KOPT-K1 (cell line): ENCODE results near the gene MTHFD2L.

Experiments
- H3K27ac ChIP-seq: fragments of 200-600 bp; sonication (generic); 2 replicates; pipeline ENCODE4 v1.5.1; 2016; ENCODE audit warnings: antibody characterized with exemption, mild to moderate bottlenecking, low read depth, low read length; ENCODE audit not compliant: poor library complexity, severe bottlenecking
- H3K36me3 ChIP-seq: fragments of 200-600 bp; sonication (generic); 2 replicates; pipeline ENCODE4 v1.5.1; 2017; ENCODE audit warnings: antibody characterized with exemption, mild to moderate bottlenecking, low read length, moderate library complexity; ENCODE audit not compliant: insufficient read depth
- H3K9me3 ChIP-seq: fragments of 200-600 bp; sonication (generic); 2 replicates; pipeline ENCODE4 v1.5.1; 2017; ENCODE audit warnings: antibody characterized with exemption, low read length, mild to moderate bottlenecking; ENCODE audit not compliant: insufficient read depth, poor library complexity, severe bottlenecking

The MTHFD2L gene

GRCh38 chr4:74309223-74309622 is 151.3 kb downstream of the MTHFD2L start:
- no peak overlapping the region for H3K27ac ChIP-seq
- H3K9me3 ChIP-seq = no peaks in the 10 kb centered on the region
- H3K36me3 ChIP-seq = no peaks in the 10 kb centered on the region

- Histone ChIP-seq H3K36me3 (no peaks in the 10 kb centered on the region), H3K9me3 (no peaks in the 10 kb centered on the region), H3K27ac (no peak overlapping the region)
Measured at GRCh38 chr4:74311696-74312313, 153.9 kb downstream of the MTHFD2L start.

- Histone ChIP-seq H3K9me3 (no peaks in the 10 kb centered on the region), H3K27ac (no peak overlapping the region), H3K36me3 (no peaks in the 10 kb centered on the region)
Measured at GRCh38 chr4:74314329-74314728, 156.4 kb downstream of the MTHFD2L start.

- Histone ChIP-seq H3K27ac (no peak overlapping the region), H3K36me3 (no peaks in the 10 kb centered on the region), H3K9me3 (no peaks in the 10 kb centered on the region)
Measured at GRCh38 chr4:74314944-74315343, 157.0 kb downstream of the MTHFD2L start.

DNA sequence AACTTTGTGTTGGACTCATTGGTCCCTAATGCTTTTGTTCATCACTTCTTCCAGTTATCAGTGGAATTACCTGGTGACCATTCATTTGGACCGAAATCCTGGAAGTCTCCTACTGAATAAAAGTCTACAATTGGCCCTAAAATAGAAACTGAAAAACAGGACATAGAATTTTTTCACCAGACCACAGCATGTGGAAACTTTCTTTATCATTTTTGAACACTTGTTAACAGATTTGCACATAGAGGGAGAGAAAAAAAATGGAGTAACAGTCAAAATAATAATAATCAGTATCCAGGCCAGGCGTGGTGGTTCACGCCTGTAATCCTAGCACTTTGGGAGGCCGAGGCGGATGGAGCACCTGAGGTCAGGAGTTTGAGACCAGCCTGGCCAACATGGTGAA is 157.5 kb downstream of the MTHFD2L start:
- H3K9me3 ChIP-seq = no peaks in the 10 kb centered on the region
- H3K27ac ChIP-seq = no peak overlapping the region
- no peaks in the 10 kb centered on the region for H3K36me3 ChIP-seq

DNA sequence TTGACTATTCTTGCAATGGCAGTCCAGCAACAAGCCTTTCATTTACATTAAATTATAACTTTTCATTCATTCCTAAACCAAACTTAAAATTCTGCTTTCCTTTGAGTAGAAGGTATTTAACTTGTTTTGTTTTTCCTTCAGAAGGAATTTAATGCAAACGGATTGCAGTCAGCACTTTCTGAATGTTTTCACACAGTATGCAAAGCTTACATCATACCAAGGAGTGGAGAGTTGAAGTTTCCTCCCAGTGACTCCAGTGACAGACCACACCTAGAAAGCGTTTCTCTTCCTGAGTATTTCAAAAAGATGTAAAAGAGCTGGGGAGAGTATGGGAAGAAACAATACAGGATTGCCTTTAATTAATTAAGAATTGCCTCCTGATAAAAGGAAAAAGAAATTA is 158.5 kb downstream of the MTHFD2L start:
- no peaks in the 10 kb centered on the region for H3K9me3 ChIP-seq
- H3K27ac ChIP-seq = no peak overlapping the region
- H3K36me3 ChIP-seq = no peaks in the 10 kb centered on the region

DNA sequence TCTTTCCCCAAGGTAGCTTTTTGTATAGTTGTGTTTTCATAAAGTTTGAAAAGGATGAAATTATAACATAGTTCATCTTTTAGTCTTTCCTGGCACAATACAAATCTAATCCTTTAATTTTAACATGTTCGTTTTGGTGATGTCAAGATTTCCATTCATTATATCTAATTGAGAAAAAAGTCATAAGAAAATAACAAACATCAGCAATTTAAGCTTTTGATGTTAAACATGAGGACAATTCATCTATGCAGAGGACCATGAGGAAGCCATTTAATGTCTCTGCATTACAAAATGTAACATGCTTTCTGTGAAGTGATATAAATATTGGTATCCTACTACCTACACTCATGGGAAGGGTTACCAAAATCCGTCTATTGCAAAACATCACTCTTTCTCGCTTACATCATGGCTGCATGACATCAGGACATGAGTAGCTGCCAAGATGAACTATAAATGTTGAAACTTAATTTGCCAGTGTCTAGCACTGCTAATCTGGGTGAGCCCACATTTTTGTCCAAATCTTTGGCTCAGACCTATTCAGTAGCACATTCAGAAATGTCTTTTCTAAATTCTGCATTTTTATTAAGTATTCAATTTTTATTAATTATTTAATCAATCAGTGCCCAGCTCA is 159.8 kb downstream of the MTHFD2L start:
- no peaks in the 10 kb centered on the region for H3K9me3 ChIP-seq
- no peak overlapping the region for H3K27ac ChIP-seq
- H3K36me3 ChIP-seq = no peaks in the 10 kb centered on the region

DNA sequence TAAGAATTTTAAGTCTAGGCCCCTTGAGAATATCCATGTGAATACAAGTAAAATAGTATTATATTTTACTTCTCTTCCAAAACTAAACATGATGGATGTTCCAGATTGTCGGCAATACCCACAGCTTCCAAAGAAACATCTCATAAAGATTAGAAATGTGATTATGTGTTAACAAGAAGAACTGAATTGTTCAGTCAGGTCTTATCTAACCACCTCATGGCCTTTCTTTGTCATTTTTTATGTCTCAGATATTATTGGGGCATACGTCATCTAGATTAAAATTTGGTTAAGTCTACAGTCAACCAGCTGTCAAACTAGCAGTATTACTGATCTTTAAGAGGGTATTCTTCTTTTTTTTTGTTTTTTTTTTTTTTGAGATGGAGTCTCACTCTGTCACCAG is 160.4 kb downstream of the MTHFD2L start:
- Histone ChIP-seq H3K27ac (no peak overlapping the region), H3K36me3 (no peaks in the 10 kb centered on the region), H3K9me3 (no peaks in the 10 kb centered on the region)

- Histone ChIP-seq H3K27ac (no peak overlapping the region), H3K9me3 (no peaks in the 10 kb centered on the region), H3K36me3 (no peaks in the 10 kb centered on the region)
Measured at GRCh38 chr4:74319470-74319869, 161.6 kb downstream of the MTHFD2L start.

GRCh38 chr4:74320559-74321118 is 162.7 kb downstream of the MTHFD2L start:
- H3K9me3 ChIP-seq = no peaks in the 10 kb centered on the region
- no peak overlapping the region for H3K27ac ChIP-seq
- H3K36me3 ChIP-seq = no peaks in the 10 kb centered on the region

DNA sequence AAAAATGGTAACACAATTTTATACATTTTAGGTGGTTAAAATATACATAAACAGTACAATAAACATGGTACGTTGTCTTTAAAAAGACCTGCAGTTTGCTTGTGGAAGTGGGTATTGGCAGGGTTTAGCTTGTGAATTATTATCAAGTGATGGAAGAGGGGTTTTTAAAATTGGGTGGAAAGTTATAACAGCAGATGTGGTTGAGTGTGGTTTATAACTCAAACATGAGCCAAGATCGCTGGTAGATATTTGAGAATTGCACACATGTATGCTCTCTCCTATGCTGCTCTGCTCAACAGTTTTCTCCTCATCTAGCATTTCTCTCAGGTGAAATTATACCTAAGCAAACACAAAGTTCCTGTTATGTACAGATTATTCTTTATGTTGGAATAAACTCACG is 164.4 kb downstream of the MTHFD2L start:
- H3K9me3 ChIP-seq = no peaks in the 10 kb centered on the region
- no peak overlapping the region for H3K27ac ChIP-seq
- H3K36me3 ChIP-seq = no peaks in the 10 kb centered on the region

GRCh38 chr4:74323663-74324062 is 165.7 kb downstream of the MTHFD2L start:
- H3K9me3 ChIP-seq = no peaks in the 10 kb centered on the region
- no peak overlapping the region for H3K27ac ChIP-seq
- H3K36me3 ChIP-seq = no peaks in the 10 kb centered on the region

- H3K9me3 ChIP-seq = no peaks in the 10 kb centered on the region
- H3K27ac ChIP-seq = no peak overlapping the region
Measured at GRCh38 chr4:74324262-74324661, 166.3 kb downstream of the MTHFD2L start.

GRCh38 chr4:74325886-74326285 is 168.0 kb downstream of the MTHFD2L start:
- Histone ChIP-seq H3K27ac (no peak overlapping the region), H3K9me3 (no peaks in the 10 kb centered on the region)

More at GRCh38 chr4:74324262-74324661, 166.3 kb downstream of the MTHFD2L start:
- no peaks in the 10 kb centered on the region for H3K36me3 ChIP-seq

DNA sequence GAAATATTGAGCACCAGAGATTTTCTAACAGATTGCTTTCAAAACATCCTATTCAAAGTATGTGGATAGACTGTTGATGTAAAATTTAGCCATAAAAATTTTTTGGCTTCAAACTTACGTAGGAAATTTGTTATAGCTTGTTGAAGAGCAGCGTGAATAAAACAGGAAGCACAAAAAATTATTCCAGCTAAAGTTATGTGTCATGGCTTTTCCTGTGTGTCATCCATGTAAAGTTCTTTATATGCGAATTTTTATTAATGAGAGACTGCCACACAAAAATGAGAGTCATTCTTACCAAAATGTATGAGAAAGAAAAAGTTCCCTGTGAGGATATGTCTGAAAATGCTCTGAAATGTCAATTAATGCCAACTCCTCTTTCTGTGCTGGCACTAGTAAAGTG is 169.8 kb downstream of the MTHFD2L start:
- H3K27ac ChIP-seq = no peak overlapping the region
- H3K9me3 ChIP-seq = no peaks in the 10 kb centered on the region
- no peaks in the 10 kb centered on the region for H3K36me3 ChIP-seq

More at GRCh38 chr4:74325886-74326285, 168.0 kb downstream of the MTHFD2L start:
- H3K36me3 ChIP-seq = no peaks in the 10 kb centered on the region

DNA sequence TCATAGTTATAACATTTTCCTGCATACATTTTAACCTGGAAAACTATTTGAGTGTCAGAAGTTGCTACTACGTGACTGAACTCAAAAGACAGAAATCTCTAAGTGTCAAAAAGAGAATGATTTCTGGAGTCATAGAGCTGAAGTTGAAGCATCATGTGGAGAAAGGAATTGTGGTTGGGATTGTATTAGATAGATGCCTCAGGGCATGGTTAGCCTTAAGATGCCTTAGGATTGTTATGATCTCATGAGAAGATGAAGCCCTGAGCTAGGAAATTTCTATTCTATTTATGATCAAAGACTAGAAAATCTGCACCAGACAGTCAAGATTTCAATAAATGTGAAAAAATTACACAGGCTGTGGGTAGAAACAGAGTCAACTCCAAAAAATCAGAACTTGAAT is 170.6 kb downstream of the MTHFD2L start:
- Histone ChIP-seq H3K9me3 (no peaks in the 10 kb centered on the region), H3K36me3 (no peaks in the 10 kb centered on the region), H3K27ac (no peak overlapping the region)
